ENCODE results near the gene MAPK10.

DNA sequence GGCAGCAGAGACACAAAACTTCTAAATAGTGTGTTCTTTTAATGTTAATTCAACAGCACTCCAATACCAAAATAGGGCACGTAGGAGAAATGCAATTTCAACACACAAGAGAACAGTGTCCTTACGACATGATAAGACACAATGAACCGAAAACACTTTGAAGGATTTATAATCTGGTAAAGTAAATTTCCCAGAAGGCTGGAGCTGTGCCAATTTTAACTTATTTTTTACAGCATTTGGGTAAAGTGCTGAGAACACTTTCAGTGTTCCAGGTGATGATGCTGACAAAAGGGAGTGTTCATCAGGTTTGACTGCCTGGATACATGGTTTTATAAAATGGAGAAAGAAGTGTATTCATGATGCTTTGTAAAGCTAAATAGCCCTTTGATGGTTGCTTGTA is 76.5 kb downstream of the MAPK10 start:
- TF ChIP-seq, protein P1, sequence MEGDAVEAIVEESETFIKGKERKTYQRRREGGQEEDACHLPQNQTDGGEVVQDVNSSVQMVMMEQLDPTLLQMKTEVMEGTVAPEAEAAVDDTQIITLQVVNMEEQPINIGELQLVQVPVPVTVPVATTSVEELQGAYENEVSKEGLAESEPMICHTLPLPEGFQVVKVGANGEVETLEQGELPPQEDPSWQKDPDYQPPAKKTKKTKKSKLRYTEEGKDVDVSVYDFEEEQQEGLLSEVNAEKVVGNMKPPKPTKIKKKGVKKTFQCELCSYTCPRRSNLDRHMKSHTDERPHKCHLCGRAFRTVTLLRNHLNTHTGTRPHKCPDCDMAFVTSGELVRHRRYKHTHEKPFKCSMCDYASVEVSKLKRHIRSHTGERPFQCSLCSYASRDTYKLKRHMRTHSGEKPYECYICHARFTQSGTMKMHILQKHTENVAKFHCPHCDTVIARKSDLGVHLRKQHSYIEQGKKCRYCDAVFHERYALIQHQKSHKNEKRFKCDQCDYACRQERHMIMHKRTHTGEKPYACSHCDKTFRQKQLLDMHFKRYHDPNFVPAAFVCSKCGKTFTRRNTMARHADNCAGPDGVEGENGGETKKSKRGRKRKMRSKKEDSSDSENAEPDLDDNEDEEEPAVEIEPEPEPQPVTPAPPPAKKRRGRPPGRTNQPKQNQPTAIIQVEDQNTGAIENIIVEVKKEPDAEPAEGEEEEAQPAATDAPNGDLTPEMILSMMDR (IDR thresholded peaks at IDR 0.05; ENCODE audit: low read depth, low read length): no peak
- no peak for TF ChIP-seq EZH2phosphoT487 (IDR thresholded peaks at IDR 0.05; ENCODE audit: low read depth)
